Left forelimb (tissue), 1 donor: ENCODE results near the gene GPR3.
"Not testable (repeated sequence)": the region's sequence is repeated elsewhere in the genome, so short reads cannot be mapped to it uniquely, and the experiment has no call there.

Experiments used
- DNase-seq: peaks from one replicate; pipeline ENCODE4 v3.0.0-alpha.2; 2018; ENCODE audit warnings: low spot score

GPR3 gene

GRCh38 chr1:27400082-27400962, 7.9 kb downstream of the GPR3 start:
- no peak for DNase-seq

GRCh38 chr1:27400963-27401341, 8.5 kb downstream of the GPR3 start:
- DNase-seq = no peak

- no peak for DNase-seq
Observed at GRCh38 chr1:27402349-27402754, 9.9 kb downstream of the GPR3 start.

GRCh38 chr1:27403065-27403726, 10.8 kb downstream of the GPR3 start:
- DNase-seq = peak; percentile 88

- no peak for DNase-seq
Observed at GRCh38 chr1:27403931-27404330, 11.5 kb downstream of the GPR3 start.

GRCh38 chr1:27405074-27405473, 12.7 kb downstream of the GPR3 start:
- DNase-seq = no peak

GRCh38 chr1:27405598-27406361, 13.4 kb downstream of the GPR3 start:
- DNase-seq = not testable (repeated sequence)

GRCh38 chr1:27406362-27406680, 13.9 kb downstream of the GPR3 start:
- DNase-seq = no peak

GRCh38 chr1:27406791-27407190, 14.4 kb downstream of the GPR3 start:
- not testable (repeated sequence) for DNase-seq

GRCh38 chr1:27408151-27408550, 15.7 kb downstream of the GPR3 start:
- no peak for DNase-seq

GRCh38 chr1:27409669-27410068, 17.2 kb downstream of the GPR3 start:
- DNase-seq = no peak

GRCh38 chr1:27410709-27411108, 18.3 kb downstream of the GPR3 start:
- DNase-seq = no peak

GRCh38 chr1:27412502-27412901, 20.1 kb downstream of the GPR3 start:
- no peak for DNase-seq

GRCh38 chr1:27413004-27413403, 20.6 kb downstream of the GPR3 start:
- no peak for DNase-seq

- no peak for DNase-seq
Observed at GRCh38 chr1:27414091-27414490, 21.7 kb downstream of the GPR3 start.

GRCh38 chr1:27416387-27417111, 24.1 kb downstream of the GPR3 start:
- no peak for DNase-seq

GRCh38 chr1:27417713-27418112, 25.3 kb downstream of the GPR3 start:
- DNase-seq = no peak

GRCh38 chr1:27418326-27419185, 26.1 kb downstream of the GPR3 start:
- DNase-seq = peak; percentile 81

GRCh38 chr1:27423709-27424108, 31.3 kb downstream of the GPR3 start:
- no peak for DNase-seq

- no peak for DNase-seq
Observed at GRCh38 chr1:27427329-27427728, 34.9 kb downstream of the GPR3 start.

GRCh38 chr1:27427816-27428315, 35.4 kb downstream of the GPR3 start:
- DNase-seq = no peak
